Epithelial cell of proximal tubule (primary cell): ENCODE measurements around the gene GNAT1. TPM values are rescaled to one million over a fixed set of nuclear protein-coding genes. Genes with fewer than 3 reads are reported as not detected.

Experiments used
- DNase-seq: peaks from one replicate; pipeline ENCODE4 v3.0.0-alpha.2; 2011; ENCODE audit warnings: low read depth
- H3K4me3 ChIP-seq: 2 replicates; pipeline ENCODE4 v1.5.1; 2011; ENCODE audit warnings: low read depth, mild to moderate bottlenecking, low read length
- CTCF ChIP-seq: conservative IDR thresholded peaks from 2 replicates; pipeline ENCODE4 v1.5.1; 2012; ENCODE audit warnings: low read depth, mild to moderate bottlenecking, low read length
- total RNA-seq: library from RNA; depleted of rRNA; stranded (reverse); fragments of >200 nt; gene quantifications from 2 replicates; pipeline ENCODE4 v1.2.3, GENCODE V29; 2015

The GNAT1 gene
- total RNA-seq, 1 donor from 2014 or later: not detected

DNA sequence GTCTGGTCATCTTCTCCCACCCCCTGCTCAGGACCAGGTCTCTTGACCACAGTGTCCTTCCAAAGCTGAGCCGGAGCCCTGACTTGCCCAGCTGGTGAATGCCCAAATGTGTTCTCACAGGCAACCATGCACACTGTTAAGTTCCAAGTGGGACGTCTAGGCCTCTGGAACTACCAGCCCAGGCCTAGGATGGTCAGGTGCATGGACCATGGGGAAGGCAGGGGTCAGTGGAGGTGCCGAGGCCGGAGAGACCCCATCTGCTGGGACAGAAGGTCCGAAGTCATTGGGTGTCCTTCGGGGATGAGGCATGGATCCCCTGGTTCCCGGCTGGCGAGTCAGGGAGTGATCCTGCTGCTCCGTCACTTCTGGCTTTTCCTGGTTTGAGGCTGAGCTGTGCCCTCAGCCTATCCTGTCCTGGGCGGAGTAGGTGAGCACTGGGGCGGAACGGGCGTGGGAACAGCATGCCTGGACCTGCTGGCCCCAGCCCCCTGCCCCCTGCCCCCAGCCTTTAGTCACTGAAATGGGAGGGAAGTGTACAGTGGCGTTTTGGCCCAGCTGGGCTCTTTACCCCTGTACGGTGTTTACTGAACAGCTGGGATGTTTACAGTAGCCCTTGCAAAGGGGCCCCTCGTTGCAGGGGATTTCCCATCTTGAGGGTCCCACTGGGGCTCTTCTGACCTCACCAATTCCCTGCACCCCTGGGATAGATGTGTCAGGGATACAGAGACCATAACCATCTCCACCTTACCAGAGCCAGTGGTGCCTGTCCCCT, 24.2 kb upstream of the GNAT1 start:
- TF ChIP-seq CTCF: no peak
- no peak for DNase-seq
- H3K4me3 ChIP-seq: no peak overlapping the region

DNA sequence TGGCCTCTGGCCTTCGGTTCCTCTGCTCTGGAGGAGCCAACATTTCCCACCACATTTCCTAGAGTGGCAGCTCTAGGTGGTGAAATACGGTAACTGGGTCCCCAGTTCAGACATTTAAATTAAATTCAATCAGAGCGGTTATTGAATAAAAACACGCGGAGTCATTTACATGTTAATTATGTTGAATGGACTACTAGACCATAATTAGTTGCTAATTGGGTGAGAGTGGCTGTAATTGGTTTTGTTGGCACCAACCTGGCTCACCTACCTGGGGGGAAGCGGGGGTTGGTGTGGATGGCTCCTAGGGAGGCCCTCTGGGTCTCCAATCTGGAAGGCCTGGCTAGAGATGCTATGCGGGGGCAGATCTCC, 23.6 kb upstream of the GNAT1 start:
- no peak for DNase-seq
- no peak overlapping the region for H3K4me3 ChIP-seq
- no peak for TF ChIP-seq CTCF

GRCh38 chr3:50168388-50168787, 23.0 kb upstream of the GNAT1 start:
- DNase-seq: no peak
- TF ChIP-seq CTCF: no peak
- no peak overlapping the region for H3K4me3 ChIP-seq

- no peak for DNase-seq
- no peak overlapping the region for H3K4me3 ChIP-seq
- no peak for TF ChIP-seq CTCF
Measured at GRCh38 chr3:50168791-50169190, 22.6 kb upstream of the GNAT1 start.

GRCh38 chr3:50169232-50169832, 22.1 kb upstream of the GNAT1 start:
- H3K4me3 ChIP-seq: no peak overlapping the region
- TF ChIP-seq CTCF: no peak
- DNase-seq: no peak

DNA sequence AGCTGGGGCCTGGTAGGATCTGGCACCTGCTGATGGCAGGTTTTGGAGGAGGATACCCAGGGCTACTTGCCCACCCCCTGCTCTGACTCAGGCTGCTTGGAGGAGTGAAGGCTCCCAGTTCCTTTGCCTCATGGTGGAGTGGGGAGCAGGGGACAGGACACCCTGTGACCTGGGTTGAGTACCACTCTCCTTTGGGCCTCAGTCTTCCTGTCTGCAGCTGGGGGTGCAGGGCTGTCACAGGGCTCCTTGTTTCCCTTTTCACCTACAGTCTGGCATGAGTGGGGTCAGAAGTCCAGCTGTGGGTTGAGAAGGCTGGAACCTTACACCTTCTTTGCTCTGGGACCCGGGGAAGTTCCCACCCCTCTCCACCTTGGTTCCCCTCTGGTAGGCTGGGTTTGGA, 21.6 kb upstream of the GNAT1 start:
- H3K4me3 ChIP-seq: no peak overlapping the region
- DNase-seq: no peak
- no peak for TF ChIP-seq CTCF

GRCh38 chr3:50170689-50171088, 20.7 kb upstream of the GNAT1 start:
- TF ChIP-seq CTCF: no peak
- DNase-seq: no peak
- no peak overlapping the region for H3K4me3 ChIP-seq
